Lower leg skin (tissue), 3 donors: ENCODE data around the gene JPH4.

Experiments
- CTCF ChIP-seq, 3 donors: fragments of 450-650 bp; IDR thresholded peaks; one replicate each; pipeline ENCODE4 v1.5.1; 2016; ENCODE audit warnings: antibody characterized with exemption in 3 of 3, mild to moderate bottlenecking in 3 of 3, moderate library complexity in 2 of 3
- POLR2A ChIP-seq, 2 donors: fragments of 450-650 bp; IDR thresholded peaks; one replicate each; pipeline ENCODE4 v1.6.1; 2016 to 2017; ENCODE audit warnings: antibody characterized with exemption in 2 of 2, mild to moderate bottlenecking in 1 of 2, moderate library complexity in 1 of 2

DNA sequence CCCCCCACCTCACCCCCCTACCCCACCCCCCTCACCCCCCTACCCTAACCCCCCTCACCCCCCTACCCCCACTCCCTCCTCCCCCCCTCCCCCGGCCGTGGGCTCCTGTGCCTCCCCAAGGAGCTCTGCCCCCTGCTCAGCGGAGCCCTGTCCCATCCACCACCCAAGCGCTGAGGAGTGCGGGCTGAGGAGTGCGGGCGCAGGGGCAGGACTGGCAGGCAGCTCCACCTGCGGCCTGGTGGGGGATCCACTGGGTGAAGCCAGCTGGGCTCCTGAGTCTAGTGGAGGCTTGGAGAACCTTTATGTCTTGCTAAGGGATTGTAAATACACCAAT, 2.3 kb upstream of the JPH4 start:
- no peak for TF ChIP-seq POLR2A (IDR thresholded peaks at IDR 0.05)
- TF ChIP-seq CTCF (IDR thresholded peaks at IDR 0.05): no peak
